GM21528 (cell line): ENCODE results near the gene BTBD7.
"Not testable (repeated sequence)": the region's sequence is repeated elsewhere in the genome, so short reads cannot be mapped to it uniquely, and the experiment has no call there.

Experiments
- ATAC-seq: cut with Tn5 transposase; IDR thresholded peaks from one replicate; pipeline ENCODE4 v1.9.1; 2021; ENCODE audit warnings: mild to moderate bottlenecking, moderate library complexity; ENCODE audit not compliant: unreplicated experiment, low FRiP score

The BTBD7 gene, protein sequence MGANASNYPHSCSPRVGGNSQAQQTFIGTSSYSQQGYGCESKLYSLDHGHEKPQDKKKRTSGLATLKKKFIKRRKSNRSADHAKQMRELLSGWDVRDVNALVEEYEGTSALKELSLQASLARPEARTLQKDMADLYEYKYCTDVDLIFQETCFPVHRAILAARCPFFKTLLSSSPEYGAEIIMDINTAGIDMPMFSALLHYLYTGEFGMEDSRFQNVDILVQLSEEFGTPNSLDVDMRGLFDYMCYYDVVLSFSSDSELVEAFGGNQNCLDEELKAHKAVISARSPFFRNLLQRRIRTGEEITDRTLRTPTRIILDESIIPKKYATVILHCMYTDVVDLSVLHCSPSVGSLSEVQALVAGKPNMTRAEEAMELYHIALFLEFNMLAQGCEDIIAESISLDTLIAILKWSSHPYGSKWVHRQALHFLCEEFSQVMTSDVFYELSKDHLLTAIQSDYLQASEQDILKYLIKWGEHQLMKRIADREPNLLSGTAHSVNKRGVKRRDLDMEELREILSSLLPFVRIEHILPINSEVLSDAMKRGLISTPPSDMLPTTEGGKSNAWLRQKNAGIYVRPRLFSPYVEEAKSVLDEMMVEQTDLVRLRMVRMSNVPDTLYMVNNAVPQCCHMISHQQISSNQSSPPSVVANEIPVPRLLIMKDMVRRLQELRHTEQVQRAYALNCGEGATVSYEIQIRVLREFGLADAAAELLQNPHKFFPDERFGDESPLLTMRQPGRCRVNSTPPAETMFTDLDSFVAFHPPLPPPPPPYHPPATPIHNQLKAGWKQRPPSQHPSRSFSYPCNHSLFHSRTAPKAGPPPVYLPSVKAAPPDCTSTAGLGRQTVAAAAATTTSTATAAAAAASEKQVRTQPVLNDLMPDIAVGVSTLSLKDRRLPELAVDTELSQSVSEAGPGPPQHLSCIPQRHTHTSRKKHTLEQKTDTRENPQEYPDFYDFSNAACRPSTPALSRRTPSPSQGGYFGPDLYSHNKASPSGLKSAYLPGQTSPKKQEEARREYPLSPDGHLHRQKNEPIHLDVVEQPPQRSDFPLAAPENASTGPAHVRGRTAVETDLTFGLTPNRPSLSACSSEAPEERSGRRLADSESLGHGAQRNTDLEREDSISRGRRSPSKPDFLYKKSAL

DNA sequence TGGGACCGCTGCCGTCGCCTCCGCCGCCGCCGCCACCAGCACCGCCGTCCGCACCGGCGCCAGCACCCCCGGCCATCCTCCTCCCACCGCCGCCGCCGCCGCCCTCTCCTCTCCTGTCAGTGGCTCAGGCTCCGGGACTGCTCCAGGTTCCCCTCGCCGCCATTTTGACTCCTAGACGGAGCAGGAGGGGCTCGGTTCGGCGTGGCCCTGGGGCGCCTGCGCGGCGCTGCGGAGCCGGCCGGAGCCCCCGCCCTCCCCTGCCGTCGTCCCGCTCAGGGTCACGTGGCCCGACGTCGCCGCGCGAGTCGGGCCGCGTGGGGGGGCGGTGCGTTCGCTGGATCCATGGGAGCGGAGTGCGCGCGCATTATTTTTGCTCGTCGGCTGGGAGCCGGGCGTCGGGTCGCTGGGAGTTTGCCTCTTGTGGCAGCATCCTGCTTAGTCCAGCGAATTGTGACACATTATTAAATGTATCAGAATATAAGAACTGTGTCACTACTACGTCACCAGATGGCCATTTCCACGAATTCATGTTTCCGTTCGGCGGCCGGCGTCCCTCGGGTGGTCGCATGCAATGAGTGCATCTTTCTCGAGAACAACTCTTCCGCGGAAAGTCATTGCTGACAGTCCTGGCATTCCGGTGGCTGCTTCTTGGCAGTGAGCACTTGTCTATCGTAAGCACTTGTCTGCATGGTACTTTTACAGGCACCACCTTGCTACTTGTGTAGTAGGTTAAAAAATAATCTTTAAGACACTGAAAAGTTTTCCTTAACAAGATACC, at the start of gene BTBD7:
Gene BTBD7, minus strand, starts transcription at position 184 of the 778 bp plus-strand sequence. CDS start 36,985 bp downstream, outside the sequence.
- peak; percentile 87 for ATAC-seq

DNA sequence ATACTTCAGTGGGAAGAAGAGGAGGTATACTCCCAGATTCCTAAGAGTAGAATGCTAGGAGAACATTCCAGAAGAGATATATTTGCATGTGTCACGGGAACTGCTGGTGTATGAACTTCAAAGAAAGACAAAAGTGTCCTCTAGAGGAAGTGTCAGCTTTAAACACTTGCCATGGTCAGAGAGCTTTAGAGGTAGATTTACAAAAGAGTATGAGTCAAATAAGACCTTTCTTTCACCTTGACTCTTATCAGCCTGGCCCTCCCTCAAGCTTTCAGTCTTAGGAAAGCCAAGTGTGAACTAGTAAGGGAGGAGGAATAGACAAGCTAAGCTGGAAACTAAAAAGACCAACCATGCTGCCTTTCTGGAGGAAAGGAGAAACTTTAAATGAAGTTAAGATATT, 48.8 kb upstream of the BTBD7 start:
- ATAC-seq = no peak

DNA sequence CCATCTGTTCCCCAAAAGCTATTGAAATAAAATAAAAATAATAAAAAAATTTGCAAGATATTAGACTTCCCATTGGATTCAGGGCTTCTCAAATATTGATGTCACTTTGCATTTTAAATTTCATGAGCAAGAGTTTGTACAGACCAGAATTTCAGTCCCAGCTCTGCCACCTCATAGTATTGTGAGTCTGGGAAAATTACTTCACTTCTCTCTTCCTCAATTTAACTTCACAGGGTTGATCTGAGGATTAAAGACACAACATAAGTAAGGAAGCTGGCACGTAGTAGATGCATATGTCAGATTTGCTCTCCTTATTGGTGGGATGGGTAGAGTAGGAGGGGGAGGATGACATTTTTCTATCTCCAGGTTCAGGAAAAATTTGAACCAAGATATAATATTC, 47.0 kb upstream of the BTBD7 start:
- no peak for ATAC-seq

DNA sequence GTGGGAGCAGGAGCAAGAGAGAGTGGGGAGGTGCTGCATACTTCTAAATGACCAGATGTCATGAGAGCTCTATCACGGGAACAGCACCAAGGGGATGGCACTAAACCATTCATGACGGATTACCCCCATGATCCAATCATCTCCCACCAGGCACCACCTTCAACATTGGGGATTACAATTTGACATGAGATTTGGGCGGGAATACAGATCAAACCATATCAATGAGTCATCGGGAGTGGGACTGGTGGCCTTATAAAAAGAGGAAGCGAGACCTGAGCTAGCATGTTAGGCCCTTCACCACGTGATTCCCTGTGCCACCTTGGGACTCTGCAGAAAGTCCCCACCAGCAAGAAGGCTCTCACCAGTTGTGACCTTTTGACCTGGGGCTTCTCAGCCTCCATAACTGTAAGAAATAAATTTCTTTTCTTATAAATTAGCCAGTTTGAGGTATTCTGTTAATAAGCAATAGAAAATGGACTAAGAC, 42.9 kb upstream of the BTBD7 start:
- ATAC-seq = peak; percentile 88

DNA sequence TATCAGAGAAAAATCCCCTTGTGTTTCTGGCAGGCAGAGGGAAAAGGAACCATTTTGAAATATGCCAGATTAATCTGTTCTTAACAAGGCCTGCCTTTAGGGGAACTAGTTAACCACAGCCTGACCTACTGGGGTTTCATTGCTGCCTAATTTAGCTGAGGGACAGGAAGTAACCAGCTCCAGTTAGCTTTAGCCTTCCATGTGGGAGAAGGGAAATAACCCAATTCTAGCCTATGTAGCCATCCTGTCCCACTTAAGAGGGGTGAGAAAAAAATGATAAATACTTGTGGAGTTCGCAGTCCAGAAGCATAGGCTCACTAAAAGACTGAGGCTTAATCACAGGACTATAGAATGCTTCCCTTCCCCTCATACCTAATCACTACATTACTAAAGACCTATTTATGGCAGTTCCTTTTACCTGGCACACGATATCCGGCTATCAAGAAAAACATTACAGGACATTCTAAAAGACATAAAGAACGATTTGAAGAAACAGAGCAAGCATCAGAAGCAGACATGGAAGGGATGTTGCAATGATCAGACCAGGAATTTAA, 37.0 kb upstream of the BTBD7 start:
- peak; percentile 89 for ATAC-seq

DNA sequence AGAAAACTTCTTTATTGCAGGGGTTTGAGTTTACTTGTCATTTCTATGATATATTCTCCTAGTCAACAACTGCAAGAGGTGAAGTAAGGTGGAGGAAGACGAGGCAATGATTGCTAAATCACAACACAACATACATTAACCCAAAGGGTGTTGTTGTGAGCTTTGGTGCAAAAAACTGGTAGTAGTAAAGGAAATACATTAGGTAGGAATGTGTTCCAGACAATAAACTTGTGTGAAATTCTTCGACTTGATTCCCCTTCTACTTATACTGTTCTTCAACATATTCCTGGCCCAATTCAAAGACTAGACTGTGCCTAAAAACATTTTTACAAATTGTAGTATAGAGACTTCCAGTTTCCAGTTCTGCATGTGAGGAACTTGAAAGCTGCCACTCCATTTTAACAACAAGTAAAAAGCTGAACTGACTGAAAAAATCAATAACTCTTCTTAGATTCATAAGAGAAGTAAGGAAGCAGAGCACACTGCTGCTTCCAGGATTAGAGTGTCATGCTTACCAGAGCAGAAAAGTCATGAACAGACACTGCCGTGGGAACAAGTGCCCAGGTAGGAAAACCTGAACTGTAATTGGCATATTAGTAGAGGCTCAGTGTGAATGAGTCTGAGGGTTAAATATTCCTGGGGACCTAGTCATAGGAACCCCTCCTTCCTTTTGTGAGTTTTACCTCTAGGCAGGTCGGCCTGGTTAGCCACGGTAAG, 36.3 kb upstream of the BTBD7 start:
- peak; percentile 16 for ATAC-seq

DNA sequence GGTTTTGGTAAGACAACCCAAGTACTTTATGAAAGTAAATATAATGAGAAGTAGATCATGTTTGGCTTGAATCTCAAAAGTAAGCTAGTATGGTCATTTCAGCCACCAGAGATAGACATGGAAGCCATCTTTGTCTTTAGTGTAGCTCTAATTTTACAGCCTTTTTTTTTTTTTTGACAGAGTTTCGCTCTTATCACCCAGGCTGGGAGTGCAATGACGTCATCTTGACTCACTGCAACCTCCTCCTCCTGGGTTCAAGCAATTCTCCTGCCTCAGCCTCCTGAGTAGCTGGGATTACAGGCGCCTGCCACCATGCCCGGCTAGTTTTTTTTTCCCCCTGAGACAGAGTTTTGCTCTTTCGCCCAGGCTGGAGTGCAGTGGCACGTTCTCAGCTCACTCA, 22.0 kb upstream of the BTBD7 start:
- not testable (repeated sequence) for ATAC-seq

DNA sequence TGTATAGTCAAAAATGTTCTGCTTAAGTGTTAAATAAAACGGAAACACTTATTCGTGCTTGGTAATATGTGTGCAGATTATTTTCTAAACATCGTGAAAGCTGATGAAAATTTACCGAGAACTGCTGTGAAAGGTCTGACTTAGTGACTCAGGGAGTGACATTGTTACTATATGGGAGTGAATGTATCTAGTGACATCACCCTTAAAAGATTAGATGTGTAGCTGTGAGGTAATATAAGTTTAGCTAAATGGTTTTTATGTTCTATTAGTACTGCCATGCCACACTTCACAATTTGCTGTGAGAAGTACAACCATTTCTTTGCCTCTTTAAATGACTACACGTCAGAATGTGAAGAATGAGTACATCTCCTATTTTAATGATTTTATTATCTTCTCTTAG, 15.5 kb upstream of the BTBD7 start:
- ATAC-seq = no peak

DNA sequence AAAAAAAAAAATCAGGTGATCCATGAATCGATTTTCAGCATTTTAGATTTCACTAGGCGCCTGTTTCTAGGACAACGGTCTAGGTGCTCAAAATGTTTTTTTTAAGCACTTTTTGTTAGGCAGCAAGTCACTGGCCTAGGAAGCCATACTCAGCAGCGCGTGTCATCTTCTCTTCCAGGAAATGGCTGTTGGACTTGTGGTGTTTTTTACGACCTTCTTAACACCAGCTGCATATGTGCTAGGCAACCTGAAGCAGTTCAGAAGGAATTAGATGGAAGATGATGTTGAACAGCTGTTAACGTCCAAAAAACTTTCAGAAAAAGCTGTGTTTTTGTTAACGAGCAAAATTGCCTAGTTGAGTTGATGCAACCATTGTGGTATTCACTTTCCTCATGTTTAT, 15.0 kb upstream of the BTBD7 start:
- ATAC-seq = no peak

DNA sequence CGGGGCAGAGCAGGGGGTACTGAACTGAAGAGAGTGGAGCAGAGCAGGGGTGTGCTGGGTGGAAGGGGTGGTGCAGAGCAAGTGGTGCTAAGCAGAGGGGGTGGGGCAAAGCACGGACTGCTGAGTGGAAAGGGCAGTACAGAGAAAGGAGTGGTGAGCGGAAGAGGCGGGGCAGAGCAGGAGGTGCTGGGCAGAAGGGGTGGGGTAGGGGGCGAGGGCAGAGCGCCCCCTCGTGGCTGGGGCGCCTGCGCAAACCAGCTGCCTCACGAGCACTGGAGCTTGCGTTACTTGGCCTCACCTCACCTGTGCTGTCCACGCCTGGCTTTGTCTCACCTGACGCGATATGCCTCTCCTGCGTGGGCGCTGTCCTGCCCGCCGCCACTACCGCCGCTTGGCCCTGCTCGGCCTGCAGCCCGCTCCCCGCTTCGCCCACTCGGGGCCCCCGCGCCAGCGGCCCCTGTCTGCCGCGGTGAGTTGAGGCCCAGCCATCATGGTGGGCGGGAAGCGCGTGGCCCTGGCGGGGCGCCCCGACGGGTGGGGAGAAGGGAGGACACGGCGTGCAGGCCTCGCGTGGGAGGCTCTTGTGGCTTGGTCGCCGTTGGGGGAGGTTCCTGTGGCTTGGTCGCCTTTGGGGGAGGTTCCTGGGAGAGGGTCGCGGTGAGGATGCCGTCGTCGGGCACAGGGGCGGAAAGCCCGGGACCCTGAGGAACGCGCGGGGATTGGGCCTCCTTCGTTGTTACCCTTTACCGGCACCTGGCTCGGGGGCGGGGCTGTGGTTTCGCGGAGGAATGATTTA, 14.3 kb upstream of the BTBD7 start, which contains the start of gene COX8C:
Gene COX8C, plus strand, starts transcription at position 257 of the 796 bp plus-strand sequence. Its CDS starts 87 bp downstream, at position 344.
- no peak for ATAC-seq

DNA sequence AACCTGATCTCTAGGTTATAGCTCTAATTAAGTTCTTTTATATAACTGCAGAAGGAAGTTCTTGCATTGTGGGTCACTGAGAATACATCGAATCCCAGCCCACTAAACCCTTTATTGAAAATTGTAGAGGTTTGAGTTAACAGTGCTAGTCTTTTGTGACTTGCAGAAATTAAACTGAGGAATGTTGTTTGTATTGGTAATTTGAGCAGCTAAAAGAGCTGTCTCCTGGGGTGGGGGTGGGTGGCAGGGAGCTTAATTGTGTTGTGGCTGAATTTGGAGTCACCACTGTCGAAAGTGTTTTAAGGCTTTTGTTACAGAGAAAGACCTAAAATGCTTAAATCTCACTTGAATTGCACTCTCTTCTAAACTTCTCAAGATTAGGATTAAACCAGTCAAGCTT, 11.0 kb upstream of the BTBD7 start:
- ATAC-seq = no peak

DNA sequence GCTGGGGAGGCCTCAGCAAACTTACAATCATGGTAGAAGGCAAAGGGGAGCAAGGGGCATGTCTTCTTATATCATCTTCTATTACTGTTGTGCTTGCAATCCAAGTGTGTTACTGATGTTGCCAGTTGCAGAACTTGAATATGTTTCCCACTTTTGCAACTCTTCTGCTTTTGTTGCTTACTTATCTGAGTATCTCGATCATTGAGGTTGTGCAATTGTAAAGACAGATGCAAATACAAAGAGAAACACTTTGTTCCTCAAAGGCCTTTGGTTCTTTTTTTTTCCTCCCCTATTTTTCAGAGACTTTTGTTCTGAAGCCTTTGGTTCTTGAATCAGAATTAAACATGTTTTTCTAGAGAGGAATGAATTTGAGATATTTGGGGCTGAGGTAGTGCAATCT, 10.4 kb upstream of the BTBD7 start:
- ATAC-seq = no peak

DNA sequence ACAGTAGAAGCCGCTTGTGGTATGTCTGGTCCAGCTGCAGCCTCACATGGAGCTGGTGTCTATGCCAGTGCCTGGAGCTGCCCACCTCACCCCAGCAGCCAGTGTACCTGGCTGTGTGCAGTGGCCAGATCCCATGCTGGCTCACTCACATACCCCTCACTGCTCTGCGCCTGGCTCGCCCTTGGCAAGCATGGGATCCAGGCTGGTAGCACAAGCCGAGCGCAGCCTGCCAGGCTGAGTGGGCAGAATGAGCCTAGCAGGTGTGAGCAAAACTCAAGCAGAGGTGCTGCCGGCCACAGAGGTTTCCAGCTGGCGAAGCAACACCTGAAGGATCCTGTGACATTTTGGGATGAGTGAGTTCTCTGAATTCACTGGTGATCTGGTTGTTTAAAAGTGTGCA, 5.0 kb upstream of the BTBD7 start:
- no peak for ATAC-seq

DNA sequence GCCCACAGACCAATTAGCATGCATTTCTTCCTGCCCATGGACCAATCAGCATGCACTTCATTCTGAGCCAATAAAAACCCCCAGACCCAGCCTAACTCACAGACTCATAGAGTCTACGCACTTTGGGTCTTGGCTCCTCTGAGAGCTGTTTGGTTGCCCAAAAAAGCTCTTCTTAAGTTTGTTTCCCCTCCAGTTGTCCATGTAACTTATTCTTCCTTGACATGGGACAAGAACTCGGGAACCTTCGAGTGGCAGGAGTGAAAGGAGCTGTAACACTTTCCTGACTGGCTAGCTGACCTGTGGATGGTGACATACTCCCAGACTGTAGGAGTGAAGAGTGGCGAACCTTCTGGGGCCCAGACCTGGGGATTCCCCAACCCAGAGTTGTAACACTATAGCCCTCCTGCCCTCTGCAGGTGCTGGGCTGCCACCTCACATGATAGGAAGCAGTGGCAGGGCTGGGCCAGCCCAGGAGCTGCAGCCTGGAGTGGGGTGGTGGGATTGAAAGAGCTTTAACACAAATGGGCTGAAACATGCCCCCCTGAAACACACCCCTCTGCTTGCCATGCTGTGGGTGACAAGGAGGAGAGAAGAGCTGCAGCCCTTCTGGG, 4.4 kb upstream of the BTBD7 start:
- ATAC-seq = no peak

DNA sequence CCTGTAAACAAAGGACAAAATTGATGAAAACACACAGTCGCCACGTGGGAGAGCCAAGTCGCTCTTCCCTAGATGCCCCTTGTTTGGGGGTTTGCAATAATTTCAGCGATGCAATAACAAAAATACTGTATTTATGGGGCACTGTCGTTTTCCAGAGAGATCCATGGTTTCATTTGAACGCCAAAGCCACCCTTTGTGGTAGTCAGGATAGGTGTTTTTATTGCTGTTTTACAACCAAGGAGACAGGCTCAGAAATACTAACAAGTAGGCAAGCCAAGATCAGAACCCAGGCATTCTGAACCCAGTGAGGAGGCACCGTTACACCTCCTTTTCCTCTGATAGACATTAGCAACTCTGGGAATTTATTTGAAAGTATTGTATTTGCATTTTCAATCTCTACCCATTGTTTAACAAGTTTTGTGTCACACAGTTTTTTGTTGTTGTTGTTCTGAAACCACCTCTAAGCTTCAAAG, 831 bp upstream of the BTBD7 start:
- ATAC-seq = no peak

DNA sequence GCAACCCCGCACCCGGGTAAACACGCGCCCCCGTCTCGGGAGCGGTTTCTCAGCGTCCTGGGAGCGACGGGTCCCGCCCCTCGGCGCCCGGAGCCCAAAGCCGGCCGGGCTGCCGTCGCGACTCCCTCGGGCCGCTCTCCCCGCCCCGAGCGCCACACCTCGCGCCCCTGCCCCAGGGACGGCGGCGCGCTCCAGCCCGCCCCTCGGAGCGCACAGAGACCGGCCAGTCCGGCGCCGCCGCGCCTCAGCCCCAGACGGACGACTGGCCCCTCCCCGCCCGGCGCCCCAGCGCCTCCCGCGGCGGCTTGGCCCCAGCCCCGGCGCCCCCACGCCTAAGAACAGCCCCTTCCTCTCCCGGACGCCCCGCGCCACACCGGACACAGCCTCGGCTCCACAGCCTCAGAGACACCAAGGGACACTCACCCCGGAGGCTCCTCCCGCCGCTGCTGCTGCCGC, 411 bp downstream of the BTBD7 start:
- ATAC-seq = peak; percentile 66

DNA sequence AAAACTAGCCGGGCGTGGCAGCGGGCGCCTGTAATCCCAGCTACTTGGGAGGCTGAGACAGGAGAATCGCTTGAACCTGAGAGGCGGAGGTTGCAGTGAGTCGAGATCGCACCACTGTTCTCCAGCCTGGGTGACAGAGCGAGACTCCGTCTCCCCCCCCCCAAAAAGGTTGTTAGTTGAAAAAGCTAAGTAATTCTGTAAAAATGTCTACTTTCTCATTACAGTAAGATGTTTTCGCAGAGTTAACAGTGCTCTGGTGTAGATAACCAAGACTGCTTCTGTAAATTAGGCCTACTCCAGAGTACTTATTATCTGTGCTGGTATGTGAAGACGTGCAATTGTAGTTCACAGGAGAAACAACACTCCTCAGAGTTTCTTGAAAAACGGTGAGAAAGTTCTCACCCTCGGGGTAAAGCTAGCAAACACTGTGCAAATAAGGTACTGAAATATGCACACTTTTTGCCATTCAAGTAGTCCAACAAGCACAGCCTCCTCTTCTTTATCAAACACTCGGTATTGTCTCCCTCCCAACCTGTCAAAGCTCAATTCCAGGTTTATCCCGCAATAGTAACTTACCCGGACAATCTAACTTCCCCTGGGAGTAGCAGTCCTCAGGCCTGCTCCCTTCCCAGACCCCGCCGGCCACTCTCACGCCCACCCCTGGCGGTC, 974 bp downstream of the BTBD7 start:
- ATAC-seq = no peak
